ENCODE results near the gene MMD2.

DNA sequence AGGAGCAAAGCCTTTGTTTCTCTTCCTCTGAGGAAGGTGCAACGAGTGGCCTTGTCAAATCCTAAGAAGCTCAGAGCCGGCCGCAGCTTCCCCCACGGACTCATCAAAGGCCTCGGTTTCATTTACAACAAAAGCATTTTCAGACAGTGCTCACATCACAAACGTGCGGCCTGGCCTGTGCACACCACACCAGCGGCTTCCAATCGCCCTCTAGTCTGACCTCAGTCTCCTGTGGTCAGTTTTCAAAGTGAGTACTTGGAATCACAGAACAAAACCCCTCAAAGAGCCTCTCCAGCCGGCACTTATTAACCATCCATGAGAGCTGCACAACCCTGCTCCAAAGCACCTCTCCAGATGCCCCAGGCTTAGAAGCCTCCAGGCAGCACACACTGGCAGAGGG, 78.8 kb downstream of the MMD2 start:
- TF ChIP-seq, protein P1, sequence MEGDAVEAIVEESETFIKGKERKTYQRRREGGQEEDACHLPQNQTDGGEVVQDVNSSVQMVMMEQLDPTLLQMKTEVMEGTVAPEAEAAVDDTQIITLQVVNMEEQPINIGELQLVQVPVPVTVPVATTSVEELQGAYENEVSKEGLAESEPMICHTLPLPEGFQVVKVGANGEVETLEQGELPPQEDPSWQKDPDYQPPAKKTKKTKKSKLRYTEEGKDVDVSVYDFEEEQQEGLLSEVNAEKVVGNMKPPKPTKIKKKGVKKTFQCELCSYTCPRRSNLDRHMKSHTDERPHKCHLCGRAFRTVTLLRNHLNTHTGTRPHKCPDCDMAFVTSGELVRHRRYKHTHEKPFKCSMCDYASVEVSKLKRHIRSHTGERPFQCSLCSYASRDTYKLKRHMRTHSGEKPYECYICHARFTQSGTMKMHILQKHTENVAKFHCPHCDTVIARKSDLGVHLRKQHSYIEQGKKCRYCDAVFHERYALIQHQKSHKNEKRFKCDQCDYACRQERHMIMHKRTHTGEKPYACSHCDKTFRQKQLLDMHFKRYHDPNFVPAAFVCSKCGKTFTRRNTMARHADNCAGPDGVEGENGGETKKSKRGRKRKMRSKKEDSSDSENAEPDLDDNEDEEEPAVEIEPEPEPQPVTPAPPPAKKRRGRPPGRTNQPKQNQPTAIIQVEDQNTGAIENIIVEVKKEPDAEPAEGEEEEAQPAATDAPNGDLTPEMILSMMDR (conservative IDR thresholded peaks at IDR 0.05 in 1 of 2, IDR thresholded peaks at IDR 0.05 in 1 of 2; ENCODE audit: low read depth in 1 of 2, low read length in 2 of 2) = no peak
- no peak for TF ChIP-seq EZH2 (IDR thresholded peaks at IDR 0.05; ENCODE audit: low read length, missing control alignments)

Measured in fibroblast of lung (primary cell).